GM19193 (cell line): ENCODE measurements around the gene PTGDS.

Experiments
- POLR2A ChIP-seq: IDR thresholded peaks from 4 replicates; pipeline ENCODE4 v1.6.1; 2011; ENCODE audit not compliant: insufficient read depth, insufficient read length; ENCODE audit errors: extremely low read depth

PTGDS gene

GRCh38 chr9:137023157-137023556 lies 45.9 kb downstream of the PTGDS start:
- TF ChIP-seq POLR2A: no peak

- TF ChIP-seq POLR2A: no peak
These were observed 46.3 kb downstream of the PTGDS start for GRCh38 chr9:137023583-137023991.

GRCh38 chr9:137025517-137025966 lies 48.2 kb downstream of the PTGDS start:
- TF ChIP-seq POLR2A: no peak

GRCh38 chr9:137026384-137026783 lies 49.1 kb downstream of the PTGDS start:
- no peak for TF ChIP-seq POLR2A

- no peak for TF ChIP-seq POLR2A
These were observed 49.5 kb downstream of the PTGDS start for GRCh38 chr9:137026828-137027227.

GRCh38 chr9:137027369-137028262 lies 50.3 kb downstream of the PTGDS start, which contains the start of gene ABCA2:
Gene ABCA2 (minus strand): TSS chr9:137028237. CDS start chr9:137028140, 97 bp downstream.
- TF ChIP-seq POLR2A: no peak

DNA sequence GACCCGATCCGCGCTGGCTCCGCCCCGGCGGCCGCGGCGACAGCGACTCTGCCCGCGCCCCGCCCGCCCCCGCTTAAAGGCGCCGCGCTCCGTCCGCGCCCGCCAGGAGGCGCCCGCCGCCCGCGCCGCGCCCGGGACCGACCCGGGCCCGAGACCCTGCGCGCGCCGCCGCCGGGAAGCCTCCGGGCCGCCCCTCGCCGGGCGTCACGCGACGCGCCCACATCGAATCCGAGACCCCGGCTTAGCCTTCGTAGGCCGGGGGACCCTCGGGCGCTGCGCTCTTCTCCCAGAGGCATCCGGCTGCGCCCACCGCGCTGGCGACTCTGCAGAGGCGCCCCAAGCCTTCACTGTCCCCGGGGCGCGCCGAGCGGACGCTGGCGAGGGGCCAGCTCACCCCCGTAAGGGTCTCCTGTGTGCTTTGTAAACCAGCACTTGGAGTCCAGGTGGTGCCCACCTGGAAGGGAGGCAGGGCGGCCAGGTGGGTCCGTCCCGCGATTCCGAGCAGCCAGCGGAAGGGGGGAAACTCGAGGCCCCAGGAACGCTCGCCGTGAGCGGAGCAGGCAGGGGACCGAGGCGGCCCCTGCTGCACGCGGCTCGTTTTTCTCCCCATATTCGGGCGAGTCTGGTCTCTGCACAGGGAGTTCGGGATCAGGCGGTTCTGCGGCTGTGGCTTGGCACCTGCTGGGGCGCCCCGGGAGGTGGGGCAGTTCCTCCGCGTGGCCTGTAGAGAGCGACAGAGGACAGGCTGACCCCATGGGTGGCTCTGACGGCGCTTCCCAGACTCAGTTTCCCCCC lies 51.2 kb downstream of the PTGDS start:
- TF ChIP-seq POLR2A: no peak

DNA sequence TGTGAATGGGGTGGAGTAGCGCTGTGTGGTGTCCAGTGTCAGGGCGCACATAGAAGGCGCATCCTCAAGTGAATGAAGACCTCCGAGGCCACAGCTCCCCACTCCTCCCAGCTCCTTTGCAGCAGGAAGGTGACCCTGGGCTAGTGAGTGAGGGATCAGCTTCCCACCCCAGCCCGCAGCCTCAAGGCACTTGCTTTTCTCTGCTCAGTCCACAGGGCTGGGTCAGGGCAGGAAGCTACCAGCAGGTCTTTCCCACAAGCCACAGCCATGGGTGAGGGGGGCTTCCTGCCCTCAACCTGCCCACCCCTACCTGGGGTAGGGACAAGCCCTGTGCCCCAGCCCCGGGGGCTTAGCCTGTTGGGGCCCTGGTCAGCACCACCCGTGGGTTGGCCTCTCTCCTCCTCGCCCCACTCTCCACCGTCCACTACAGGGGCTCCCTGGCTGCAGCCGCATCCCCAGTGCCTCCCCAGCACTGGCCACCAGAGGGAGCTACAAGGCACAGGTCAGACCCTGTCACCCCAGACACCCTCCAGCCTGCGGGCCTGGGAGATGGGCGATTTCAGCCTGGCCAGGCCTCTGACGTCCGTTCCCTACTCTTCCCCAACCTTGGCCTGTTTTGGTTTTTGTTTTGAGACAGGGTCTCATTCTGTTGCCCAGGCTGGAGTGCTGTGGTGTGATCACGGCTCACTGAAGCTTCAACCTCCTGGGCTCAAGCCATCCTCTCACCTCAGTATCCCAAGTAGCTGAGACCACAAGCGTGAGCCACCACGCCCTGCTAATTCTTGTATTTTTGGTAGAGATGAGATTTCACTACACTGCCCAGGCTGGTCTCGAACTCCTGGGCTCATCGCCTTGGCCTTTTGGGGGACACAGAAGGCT lies 52.0 kb downstream of the PTGDS start:
- TF ChIP-seq POLR2A: no peak

DNA sequence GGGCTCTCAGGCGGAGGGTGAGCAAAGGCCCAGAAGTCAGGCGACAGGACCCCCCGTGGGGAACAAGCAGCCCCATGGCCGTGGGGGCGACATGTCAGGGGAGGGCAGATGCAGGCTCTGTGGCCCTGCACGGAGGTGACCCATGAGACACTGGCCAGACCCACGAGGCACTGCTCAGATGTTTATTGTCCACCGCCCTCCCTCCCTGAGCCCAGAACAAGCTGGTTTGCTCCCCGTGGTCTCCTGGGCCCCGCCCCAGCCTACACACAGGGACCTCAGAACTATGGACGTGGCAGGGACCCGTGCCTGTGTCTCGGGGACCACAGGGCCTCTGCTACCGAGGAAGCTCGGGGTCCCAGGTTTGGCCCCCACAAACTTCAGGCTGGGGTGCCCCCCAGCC lies 52.7 kb downstream of the PTGDS start:
- no peak for TF ChIP-seq POLR2A

GRCh38 chr9:137030538-137031527 lies 53.5 kb downstream of the PTGDS start:
- no peak for TF ChIP-seq POLR2A
